ENCODE results near the gene GSTM2. TPM values are rescaled to one million over a fixed set of nuclear protein-coding genes. Genes with fewer than 3 reads are reported as not detected.
"Not testable (repeated sequence)": the region's sequence is repeated elsewhere in the genome, so short reads cannot be mapped to it uniquely, and the experiment has no call there.

GSTM2 gene
- total and polyA plus RNA-seq, 11 donors: 20.5 to 101 (median 62.3) TPM

- no peaks in the 10 kb centered on the region for H3K9me3 ChIP-seq
- peaks cover 0 to 38% (median 14%) of the 10 kb centered on the region in 9 donors for H3K36me3 ChIP-seq
- no peak for ATAC-seq
- no peaks in the 10 kb centered on the region for H3K27me3 ChIP-seq
- no peak overlapping the region for H3K27ac ChIP-seq
- H3K4me3 ChIP-seq: no peak overlapping the region
- TF ChIP-seq POLR2A (IDR thresholded peaks at IDR 0.05) (no peak), CTCF (IDR thresholded peaks at IDR 0.05) (no peak)
- DNase-seq: no peak
- intact Hi-C loops (cut with DNase I): loop anchor here in 1 of 10 donors (5.0 kb wide), 1 partner anchor 88 kb away; no protein-coding TSS in a partner anchor
- WGBS, 4 donors: 91 to 97% (median 93%) methylated on average over 1 of the region's 1 CpG
- H3K4me1 ChIP-seq: peaks cover 0 to 15% (median 7%) of the 10 kb centered on the region in 12 donors
Measured at GRCh38 chr1:109664671-109665070, 3.2 kb upstream of the GSTM2 start.

DNA sequence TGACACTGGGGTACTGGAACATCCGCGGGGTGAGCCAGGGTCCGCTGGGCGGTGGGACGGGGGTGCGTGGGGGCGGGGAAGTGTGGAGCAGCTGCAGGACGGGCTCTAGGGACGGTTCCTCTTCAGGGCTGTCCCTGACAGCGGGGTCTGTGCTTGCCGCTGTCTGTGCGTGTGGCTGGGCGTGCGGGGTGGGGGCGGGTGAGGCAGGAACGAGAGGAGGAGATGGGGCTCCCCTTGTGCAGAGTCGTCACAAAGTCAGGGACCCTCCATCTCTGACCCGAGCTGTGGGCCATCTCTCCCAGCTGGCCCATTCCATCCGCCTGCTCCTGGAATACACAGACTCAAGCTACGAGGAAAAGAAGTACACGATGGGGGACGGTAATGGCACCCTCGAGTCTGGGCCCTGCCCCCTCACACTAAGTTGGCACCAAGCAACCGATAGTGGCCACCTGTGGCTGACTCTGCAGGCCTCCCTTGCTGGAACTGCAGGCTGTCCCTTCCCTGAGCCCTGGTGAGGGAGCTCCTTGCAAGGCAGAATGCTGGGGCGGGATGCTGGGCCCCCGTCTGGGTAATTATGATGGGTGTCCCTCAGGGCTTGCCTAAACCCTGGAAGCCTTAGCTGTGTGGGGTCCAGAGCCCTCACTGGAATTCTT is 392 bp downstream of the GSTM2 start:
- Histone ChIP-seq H3K27me3 (no peaks in the 10 kb centered on the region), H3K9me3 (no peaks in the 10 kb centered on the region), H3K27ac (peak overlapping the region in 9 of 12 donors; percentile 13 to 68 (median 54)), H3K36me3 (peaks cover 0 to 22% (median 7%) of the 10 kb centered on the region in 9 donors), H3K4me1 (peaks cover 0 to 12% (median 7%) of the 10 kb centered on the region in 12 donors), H3K4me3 (peak overlapping the region; percentile 31 to 73 (median 62))
- DNase-seq: no peak
- peak in 3 of 4 donors; percentile 9 to 36 (median 21) for ATAC-seq
- WGBS, 4 donors: 4 to 10% (median 7%) methylated on average over 7 to 26 of the region's 26 CpGs
- TF ChIP-seq CTCF (IDR thresholded peaks at IDR 0.05) (no peak), POLR2A (IDR thresholded peaks at IDR 0.05) (no peak)
- intact Hi-C loops (cut with DNase I): loop anchor here in 1 of 10 donors (5.0 kb wide), 1 partner anchor 84 kb away; no protein-coding TSS in a partner anchor

- intact Hi-C loops (cut with DNase I): loop anchor here in 1 of 10 donors (5.0 kb wide), 1 partner anchor 83 kb away; no protein-coding TSS in a partner anchor
- Histone ChIP-seq H3K4me3 (no peak overlapping the region), H3K36me3 (peaks cover 0 to 26% (median 7%) of the 10 kb centered on the region in 9 donors), H3K4me1 (peaks cover 0 to 12% (median 6%) of the 10 kb centered on the region in 12 donors), H3K27ac (peak overlapping the region in 1 of 12 donors; percentile 18), H3K27me3 (no peaks in the 10 kb centered on the region), H3K9me3 (no peaks in the 10 kb centered on the region)
- DNase-seq: no peak
- ATAC-seq: no peak
- WGBS, 4 donors: 93 to 95% (median 95%) methylated on average over 20 to 22 of the region's 22 CpGs
- TF ChIP-seq POLR2A (IDR thresholded peaks at IDR 0.05) (no peak), CTCF (IDR thresholded peaks at IDR 0.05) (no peak)
Measured at GRCh38 chr1:109669246-109669948, 1.5 kb downstream of the GSTM2 start.

GRCh38 chr1:109669949-109670302 is 2.1 kb downstream of the GSTM2 start:
- Histone ChIP-seq H3K4me1 (peaks cover 0 to 12% (median 6%) of the 10 kb centered on the region in 12 donors), H3K36me3 (peaks cover 0 to 24% (median 7%) of the 10 kb centered on the region in 9 donors)
- not testable (repeated sequence) for DNase-seq, H3K27ac ChIP-seq, H3K9me3 ChIP-seq, H3K4me3 ChIP-seq, ATAC-seq, H3K27me3 ChIP-seq
- WGBS, 4 donors: 92 to 96% (median 94%) methylated on average over 4 to 5 of the region's 5 CpGs
- intact Hi-C loops (cut with DNase I): loop anchor here in 2 of 10 donors (5.0 to 10.0 kb wide), 2 partner anchors 55 to 82 kb away; no protein-coding TSS in a partner anchor

Measured in heart left ventricle (tissue), 16 donors.